ENCODE results near the gene ZMYND15.

GRCh38 chr17:4771519-4772234, 32.0 kb downstream of the ZMYND15 start, which contains the start of gene TM4SF5:
- TF ChIP-seq, protein P1, sequence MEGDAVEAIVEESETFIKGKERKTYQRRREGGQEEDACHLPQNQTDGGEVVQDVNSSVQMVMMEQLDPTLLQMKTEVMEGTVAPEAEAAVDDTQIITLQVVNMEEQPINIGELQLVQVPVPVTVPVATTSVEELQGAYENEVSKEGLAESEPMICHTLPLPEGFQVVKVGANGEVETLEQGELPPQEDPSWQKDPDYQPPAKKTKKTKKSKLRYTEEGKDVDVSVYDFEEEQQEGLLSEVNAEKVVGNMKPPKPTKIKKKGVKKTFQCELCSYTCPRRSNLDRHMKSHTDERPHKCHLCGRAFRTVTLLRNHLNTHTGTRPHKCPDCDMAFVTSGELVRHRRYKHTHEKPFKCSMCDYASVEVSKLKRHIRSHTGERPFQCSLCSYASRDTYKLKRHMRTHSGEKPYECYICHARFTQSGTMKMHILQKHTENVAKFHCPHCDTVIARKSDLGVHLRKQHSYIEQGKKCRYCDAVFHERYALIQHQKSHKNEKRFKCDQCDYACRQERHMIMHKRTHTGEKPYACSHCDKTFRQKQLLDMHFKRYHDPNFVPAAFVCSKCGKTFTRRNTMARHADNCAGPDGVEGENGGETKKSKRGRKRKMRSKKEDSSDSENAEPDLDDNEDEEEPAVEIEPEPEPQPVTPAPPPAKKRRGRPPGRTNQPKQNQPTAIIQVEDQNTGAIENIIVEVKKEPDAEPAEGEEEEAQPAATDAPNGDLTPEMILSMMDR (optimal IDR thresholded peaks at IDR 0.05 in 1 of 3, IDR thresholded peaks at IDR 0.05 in 1 of 3, conservative IDR thresholded peaks at IDR 0.05 in 1 of 3; ENCODE audit: extremely low read depth in 1 of 3, insufficient read depth in 2 of 3, low read length in 3 of 3), result no peak
- no peak for TF ChIP-seq EZH2 (IDR thresholded peaks at IDR 0.05; ENCODE audit: low read length)

All from keratinocyte (primary cell).